DOHH2 (cell line): Measurements from ENCODE around the gene RIPPLY3.

Source experiments
- H3F3A ChIP-seq: fragments of 200-600 bp; sonication (generic), shearing (Covaris generic); 2 replicates; pipeline ENCODE4 v1.6.0; 2016; ENCODE audit warnings: antibody characterized with exemption, mild to moderate bottlenecking; ENCODE audit not compliant: control insufficient read depth, insufficient read depth
- H3K27ac ChIP-seq: fragments of 200-600 bp; sonication (generic); 2 replicates; pipeline ENCODE4 v1.5.1; 2014; ENCODE audit warnings: low read depth, mild to moderate bottlenecking, low read length, moderate library complexity
- H3K27me3 ChIP-seq: fragments of 200-600 bp; sonication (generic); 2 replicates; pipeline ENCODE4 v1.6.1; 2014; ENCODE audit warnings: mild to moderate bottlenecking, low read length, mixed read lengths; ENCODE audit not compliant: control insufficient read depth
- H3K36me3 ChIP-seq: fragments of 200-600 bp; sonication (generic); 2 replicates; pipeline ENCODE4 v1.6.1; 2014; ENCODE audit warnings: mild to moderate bottlenecking, low read length, moderate library complexity, mixed read lengths; ENCODE audit not compliant: control insufficient read depth
- H3K4me1 ChIP-seq: fragments of 200-600 bp; sonication (generic); 2 replicates; pipeline ENCODE4 v1.6.1; 2014; ENCODE audit warnings: mild to moderate bottlenecking, low read length, mixed read lengths; ENCODE audit not compliant: control insufficient read depth
- H3K4me2 ChIP-seq: fragments of 200-600 bp; sonication (generic); 2 replicates; pipeline ENCODE4 v1.6.0; 2014; ENCODE audit warnings: mild to moderate bottlenecking, low read length, moderate library complexity
- H3K4me3 ChIP-seq: fragments of 200-600 bp; sonication (generic); 2 replicates; pipeline ENCODE4 v1.5.1; 2014; ENCODE audit warnings: mild to moderate bottlenecking, low read length, mixed read lengths
- H3K79me2 ChIP-seq: fragments of 200-600 bp; sonication (generic); 2 replicates; pipeline ENCODE4 v1.6.1; 2014; ENCODE audit warnings: mild to moderate bottlenecking, low read length, mixed read lengths; ENCODE audit not compliant: control insufficient read depth
- H3K9me2 ChIP-seq: fragments of 200-600 bp; sonication (generic); replicated peaks from 2 replicates; pipeline ENCODE4 v1.6.1; 2014; ENCODE audit warnings: mild to moderate bottlenecking, low read length, mixed read lengths; ENCODE audit not compliant: control insufficient read depth
- H3K9me3 ChIP-seq: fragments of 200-600 bp; sonication (generic); 2 replicates; pipeline ENCODE4 v1.6.1; 2014; ENCODE audit warnings: antibody characterized with exemption, low read length, mixed read lengths; ENCODE audit not compliant: control insufficient read depth, insufficient read depth
- H4K20me1 ChIP-seq: fragments of 200-600 bp; sonication (generic); 2 replicates; pipeline ENCODE4 v1.6.0; 2014; ENCODE audit warnings: low read depth, mild to moderate bottlenecking, antibody characterized with exemption, low read length, moderate library complexity; ENCODE audit not compliant: control insufficient read depth, insufficient read depth
- CTCF ChIP-seq: fragments of 200-600 bp; sonication (generic); IDR thresholded peaks from one replicate; pipeline ENCODE4 v1.5.1; 2014; ENCODE audit warnings: antibody characterized with exemption, mild to moderate bottlenecking, low read depth, low read length; ENCODE audit not compliant: poor library complexity, severe bottlenecking
- EZH2phosphoT487 ChIP-seq: fragments of 200-600 bp; sonication (generic); IDR thresholded peaks from 2 replicates; pipeline ENCODE4 v1.6.1; 2017; ENCODE audit warnings: borderline replicate concordance, mild to moderate bottlenecking, antibody characterized with exemption, low read length, moderate library complexity, mixed read lengths

Gene RIPPLY3

GRCh38 chr21:37008724-37009123 is 2.2 kb downstream of the RIPPLY3 start:
- Histone ChIP-seq H3K79me2 (no peaks in the 10 kb centered on the region), H3K9me2 (no peaks in the 10 kb centered on the region), H3K4me3 (no peak overlapping the region), H4K20me1 (no peaks in the 10 kb centered on the region), H3K36me3 (no peaks in the 10 kb centered on the region), H3K27ac (no peak overlapping the region), H3K9me3 (no peaks in the 10 kb centered on the region), H3K4me1 (peaks cover 6% of the 10 kb centered on the region), H3K27me3 (peaks cover 5% of the 10 kb centered on the region; the same call in 1 of the 2 replicates), H3F3A (0 out of 2 replicates have a peak, but pooled peaks cover 4% of the 10 kb centered on the region), H3K4me2 (no peak overlapping the region)
- no peak for TF ChIP-seq EZH2phosphoT487

- H3K9me3 ChIP-seq = no peaks in the 10 kb centered on the region
- peak; percentile 85 for TF ChIP-seq CTCF
- TF ChIP-seq EZH2phosphoT487 = no peak
- no peaks in the 10 kb centered on the region for H3K79me2 ChIP-seq
- H4K20me1 ChIP-seq = no peaks in the 10 kb centered on the region
- no peaks in the 10 kb centered on the region for H3K36me3 ChIP-seq
- 0 out of 2 replicates have a peak, but pooled peaks cover 4% of the 10 kb centered on the region for H3F3A ChIP-seq
- no peaks in the 10 kb centered on the region for H3K9me2 ChIP-seq
- peak overlapping the region; percentile 56 for H3K4me3 ChIP-seq
- no peak overlapping the region for H3K27ac ChIP-seq
- peaks cover 5% of the 10 kb centered on the region; the same call in 1 of the 2 replicates for H3K27me3 ChIP-seq
- peak overlapping the region; percentile 69 for H3K4me2 ChIP-seq
- H3K4me1 ChIP-seq = peaks cover 6% of the 10 kb centered on the region
Observed at GRCh38 chr21:37009740-37010341, 3.3 kb downstream of the RIPPLY3 start.

- Histone ChIP-seq H3K27ac (no peak overlapping the region), H3K4me3 (no peak overlapping the region), H3K4me2 (no peak overlapping the region), H3K36me3 (no peaks in the 10 kb centered on the region), H4K20me1 (no peaks in the 10 kb centered on the region), H3F3A (no peaks in the 10 kb centered on the region), H3K27me3 (no peaks in the 10 kb centered on the region), H3K9me3 (no peaks in the 10 kb centered on the region), H3K79me2 (no peaks in the 10 kb centered on the region), H3K4me1 (no peaks in the 10 kb centered on the region), H3K9me2 (no peaks in the 10 kb centered on the region)
- TF ChIP-seq CTCF (no peak), EZH2phosphoT487 (no peak)
Observed at GRCh38 chr21:37017951-37018679, 11.6 kb downstream of the RIPPLY3 start.

- Histone ChIP-seq H3K36me3 (no peaks in the 10 kb centered on the region), H3K27ac (no peak overlapping the region), H3K4me3 (no peak overlapping the region), H3K9me3 (no peaks in the 10 kb centered on the region), H3K9me2 (no peaks in the 10 kb centered on the region), H3K27me3 (peaks cover 3% of the 10 kb centered on the region; the same call in 1 of the 2 replicates), H3K79me2 (no peaks in the 10 kb centered on the region), H3K4me1 (no peaks in the 10 kb centered on the region), H4K20me1 (no peaks in the 10 kb centered on the region), H3F3A (no peaks in the 10 kb centered on the region), H3K4me2 (no peak overlapping the region)
- no peak for TF ChIP-seq EZH2phosphoT487
- TF ChIP-seq CTCF = no peak
Observed at GRCh38 chr21:37026499-37026898, 20.0 kb downstream of the RIPPLY3 start.
